ENCODE data around the gene LPP.
A peak's percentile ranks its signal among the peaks of the same experiment; 100 is the strongest.

Gene LPP

DNA sequence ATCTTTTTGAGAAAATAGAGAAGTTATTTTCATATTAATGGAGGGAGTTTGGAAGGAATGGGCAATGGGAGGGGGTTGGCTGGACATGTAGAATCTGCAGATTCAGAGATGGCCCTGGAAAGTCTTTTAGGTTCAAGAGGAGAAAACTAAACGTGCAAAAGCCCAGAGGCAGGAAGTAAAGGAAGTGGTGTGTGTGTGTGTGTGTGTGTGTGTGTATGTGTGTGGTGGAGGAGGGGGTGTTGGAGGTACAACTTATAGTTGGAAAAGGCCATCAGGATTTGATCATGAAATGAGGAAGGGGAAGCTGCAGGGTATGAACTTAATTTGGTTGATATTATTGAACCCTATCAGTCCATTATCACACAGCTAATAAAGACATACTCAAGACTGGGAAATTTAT, 5.6 kb upstream of the LPP start:
- ChIA-PET CTCF (no interaction called here), POLR2A (no interaction called here)
- TF ChIP-seq CTCF (IDR thresholded peaks at IDR 0.05; ENCODE audit: control extremely low read depth, extremely low read depth, low read depth, missing control alignments): no peak
- DNase-seq (ENCODE audit: extremely low spot score): no peak

DNA sequence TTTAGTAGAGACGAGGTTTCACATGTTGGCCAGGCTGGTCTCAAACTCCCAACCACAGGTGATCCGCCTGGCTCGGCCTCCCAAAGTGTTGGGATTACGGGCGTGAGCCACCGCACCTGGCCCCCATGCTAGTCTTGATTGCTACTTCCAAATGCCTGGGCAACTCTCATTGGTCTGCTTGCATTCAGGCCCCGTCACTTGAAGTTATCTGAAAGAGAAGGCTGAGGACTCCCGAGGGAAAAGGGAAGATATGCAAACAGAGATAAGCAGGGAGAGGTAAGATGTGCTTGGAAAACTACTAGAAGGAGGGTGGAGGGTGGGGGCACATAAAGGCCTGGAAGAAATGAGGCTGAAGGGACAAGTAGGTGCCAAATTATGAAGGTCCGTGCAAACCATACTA, 4.4 kb upstream of the LPP start:
- DNase-seq (ENCODE audit: extremely low spot score): no peak
- TF ChIP-seq CTCF (IDR thresholded peaks at IDR 0.05; ENCODE audit: control extremely low read depth, extremely low read depth, low read depth, missing control alignments): no peak
- CTCF ChIA-PET: interaction anchor here (1.3 kb wide), 1 partner anchor 10 kb away, joined by 4 read pairs; no protein-coding TSS in a partner anchor
- POLR2A ChIA-PET: no interaction called here

- TF ChIP-seq CTCF (IDR thresholded peaks at IDR 0.05; ENCODE audit: control extremely low read depth, extremely low read depth, low read depth, missing control alignments): no peak
- ChIA-PET POLR2A (no interaction called here), CTCF (interaction anchor here (0.8 to 1.3 kb wide), 2 partner anchors 9 to 16 kb away, joined by 3 to 4 read pairs; no protein-coding TSS in a partner anchor)
- DNase-seq (ENCODE audit: extremely low spot score): no peak
Observed at GRCh38 chr3:188150982-188151381, 3.0 kb upstream of the LPP start.

GRCh38 chr3:188151438-188151837, 2.5 kb upstream of the LPP start:
- TF ChIP-seq CTCF (IDR thresholded peaks at IDR 0.05; ENCODE audit: control extremely low read depth, extremely low read depth, low read depth, missing control alignments): no peak
- no peak for DNase-seq (ENCODE audit: extremely low spot score)
- POLR2A ChIA-PET: no interaction called here
- CTCF ChIA-PET: no interaction called here

GRCh38 chr3:188152660-188153436, 1.1 kb upstream of the LPP start:
- ChIA-PET POLR2A (interaction anchor here (0.6 kb wide), 1 partner anchor 1796 kb away, joined by 4 read pairs; no protein-coding TSS in a partner anchor), CTCF (interaction anchor here (1.2 kb wide), 1 partner anchor 8 kb away, joined by 3 read pairs; no protein-coding TSS in a partner anchor)
- TF ChIP-seq CTCF (IDR thresholded peaks at IDR 0.05; ENCODE audit: control extremely low read depth, extremely low read depth, low read depth, missing control alignments): no peak
- DNase-seq (ENCODE audit: extremely low spot score): peak; percentile 17

DNA sequence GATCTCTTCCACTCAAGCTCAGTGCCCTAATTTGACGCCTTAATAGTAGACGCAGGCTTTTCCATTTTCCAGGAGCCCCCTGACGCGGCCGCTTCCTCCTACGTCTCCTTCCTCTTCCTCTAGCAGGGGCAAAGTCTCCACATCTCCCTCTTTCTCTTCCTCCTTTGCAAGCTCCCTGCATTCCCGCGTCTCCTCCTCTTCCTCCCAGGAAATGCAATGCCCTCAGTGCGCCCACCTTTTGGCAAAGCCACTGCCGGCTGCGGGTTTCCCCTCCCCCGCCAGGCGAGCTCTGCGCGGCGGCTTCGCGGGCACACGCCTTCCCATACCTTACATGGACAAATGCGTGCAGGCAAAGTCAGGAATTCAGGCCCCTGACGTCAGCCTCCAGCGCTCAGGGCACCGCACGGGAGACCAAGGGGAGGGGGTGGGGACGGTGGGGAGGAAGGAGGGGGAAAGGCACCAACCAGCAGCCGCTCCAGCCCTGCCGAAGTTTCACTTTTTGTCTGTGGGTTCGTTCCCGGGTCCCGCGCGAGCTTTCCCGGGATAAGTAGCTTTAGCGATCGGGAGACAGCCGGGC, 432 bp upstream of the LPP start:
- no peak for TF ChIP-seq CTCF (IDR thresholded peaks at IDR 0.05; ENCODE audit: control extremely low read depth, extremely low read depth, low read depth, missing control alignments)
- CTCF ChIA-PET: interaction anchor here (1.2 kb wide), 1 partner anchor 9 kb away, joined by 3 read pairs; no protein-coding TSS in a partner anchor
- DNase-seq (ENCODE audit: extremely low spot score): no peak
- POLR2A ChIA-PET: interaction anchor here (0.6 kb wide), 1 partner anchor 1796 kb away, joined by 4 read pairs; no protein-coding TSS in a partner anchor
